K562 (cell line): ENCODE data around the gene DENND10. TPM values are rescaled to one million over a fixed set of nuclear protein-coding genes. Genes with fewer than 3 reads are reported as not detected.

Experiments
- ADNP ChIP-seq: fragments of 200-800 bp; sonication (Bioruptor generic); IDR thresholded peaks from 2 replicates; pipeline ENCODE4 v1.6.1; 2016; ENCODE audit warnings: missing genetic modification characterization, missing compliant biosample characterization
- ATF7 ChIP-seq: fragments of 450-650 bp; IDR thresholded peaks from 2 replicates; pipeline ENCODE4 v1.7.1; 2014; ENCODE audit warnings: mild to moderate bottlenecking, moderate library complexity
- FOXM1 ChIP-seq, 2 experiments: fragments of 450-650 bp in 1 of 2; sonication (generic) in 1 of 2; formaldehyde crosslinking in 1 of 2; IDR thresholded peaks; 2 replicates each; pipeline versions ENCODE4 v1.6.1 to v1.9.0; 2017 to 2022; ENCODE audit warnings: low read depth in 2 of 2, mild to moderate bottlenecking in 2 of 2, missing genetic modification reagents in 1 of 2, moderate library complexity in 1 of 2
- FOXP1 ChIP-seq: sonication (generic); formaldehyde crosslinking; IDR thresholded peaks from 2 replicates; pipeline ENCODE4 v1.8.0; 2022; ENCODE audit warnings: mild to moderate bottlenecking, missing genetic modification reagents
- POLR2A ChIP-seq: fragments of 450-650 bp; conservative IDR thresholded peaks from 2 replicates; pipeline ENCODE4 v1.6.1; 2016
- POLR3G ChIP-seq: IDR thresholded peaks from 2 replicates; pipeline ENCODE4 v1.6.1; 2011; ENCODE audit not compliant: insufficient read length, insufficient replicate concordance; ENCODE audit errors: extremely low read depth
- SMC3 ChIP-seq: conservative IDR thresholded peaks from 2 replicates; pipeline ENCODE4 v1.6.1; 2011; ENCODE audit warnings: low read depth, low read length, improper control_type of control experiment; ENCODE audit not compliant: insufficient read depth
- SREBF1 ChIP-seq: fragments of 150-350 bp; IDR thresholded peaks from 2 replicates; pipeline ENCODE4 v1.6.1; 2014; ENCODE audit warnings: antibody characterized with exemption, low read depth, low read length, borderline replicate concordance
- TAF1 ChIP-seq: IDR thresholded peaks from 2 replicates; pipeline ENCODE4 v1.6.1; 2011; ENCODE audit warnings: mild to moderate bottlenecking, low read length, moderate library complexity; ENCODE audit not compliant: insufficient read depth, control insufficient read depth, severe bottlenecking; ENCODE audit errors: extremely low read depth
- ZBTB8A ChIP-seq: fragments of 450-650 bp; IDR thresholded peaks from 2 replicates; pipeline ENCODE4 v1.6.1; 2018; ENCODE audit warnings: mild to moderate bottlenecking, moderate library complexity; ENCODE audit not compliant: partially characterized antibody
- ZNF707 ChIP-seq: fragments of 250-450 bp; sonication (Bioruptor Pico); conservative IDR thresholded peaks from 2 replicates; pipeline ENCODE4 v1.8.0; 2022; ENCODE audit warnings: inconsistent platforms, mild to moderate bottlenecking, moderate library complexity
- polyA plus RNA-seq, 8 experiments: library from polyadenylated mRNA; depleted of rRNA in 4 of 8; stranded (reverse) in 5 of 8; unstranded in 3 of 8; fragments of >200 nt; fragmentation: Nextera tagmentation in 2 of 8; fragmentation: Illumina TruSeq in 1 of 8; extraction: Ambion mirVana in 2 of 8; extraction: Trizol in 1 of 8; gene quantifications; 2 replicates each; pipeline versions ENCODE4 v1.2.1 to v1.2.3, GENCODE V29; 2011 to 2014; ENCODE audit warnings: inconsistent platforms in 1 of 8, missing spikeins in 1 of 8
- total RNA-seq, 7 experiments: library from RNA; depleted of rRNA in 6 of 7; stranded (reverse); fragments of >200 nt in 6 of 7; fragmentation: Illumina TruSeq in 2 of 7; extraction: Trizol in 2 of 7; gene quantifications; 2 replicates each; pipeline versions ENCODE4 v1.2.1 to v1.2.3, GENCODE V29; 2011 to 2021; ENCODE audit warnings: low replicate concordance in 1 of 7
- TF ChIP-seq, protein P1 (sequence below): fragments of 450-650 bp; IDR thresholded peaks from 2 replicates; pipeline ENCODE4 v1.6.1; 2016; ENCODE audit warnings: low read depth

DENND10 gene
- total and polyA plus RNA-seq, 9 of the 15 experiments (the other 6 are each of a cell fraction or from before 2014, with no cell fraction given), result 9.4 to 20.0 (median 12.5) TPM

DNA sequence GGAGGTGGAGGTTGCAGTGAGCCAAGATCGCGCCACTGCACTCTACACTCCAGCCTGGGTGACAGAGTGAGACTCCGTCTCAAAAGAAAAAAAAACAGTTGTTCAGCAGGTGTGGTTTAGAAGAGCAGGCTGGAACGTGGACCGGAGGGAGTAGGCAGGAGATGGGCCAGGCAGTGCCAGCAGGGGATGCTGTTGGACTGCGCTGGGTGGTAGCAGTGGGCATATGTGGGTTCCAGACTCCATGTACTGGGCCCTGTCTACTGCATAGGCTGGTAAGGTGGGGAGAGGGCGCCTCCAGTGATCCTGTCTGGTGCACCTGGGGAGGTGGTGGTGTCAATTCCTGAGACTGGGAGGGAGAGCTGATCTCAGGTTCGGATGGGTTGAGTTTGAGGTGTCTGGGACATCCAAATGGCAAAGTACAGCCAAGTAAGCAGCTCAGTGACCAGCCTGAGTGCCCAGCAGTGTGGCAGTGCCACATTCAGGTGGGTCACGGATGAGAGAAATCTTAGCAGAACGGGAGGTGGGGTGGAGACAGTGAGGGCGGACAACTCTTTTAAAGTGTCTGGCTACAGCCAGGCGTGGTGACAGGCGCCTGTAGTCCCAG lies 35.7 kb downstream of the DENND10 start (continued):
- TF ChIP-seq FOXP1 (CRISPR knock-in tag), result no peak
- TF ChIP-seq, protein P1, sequence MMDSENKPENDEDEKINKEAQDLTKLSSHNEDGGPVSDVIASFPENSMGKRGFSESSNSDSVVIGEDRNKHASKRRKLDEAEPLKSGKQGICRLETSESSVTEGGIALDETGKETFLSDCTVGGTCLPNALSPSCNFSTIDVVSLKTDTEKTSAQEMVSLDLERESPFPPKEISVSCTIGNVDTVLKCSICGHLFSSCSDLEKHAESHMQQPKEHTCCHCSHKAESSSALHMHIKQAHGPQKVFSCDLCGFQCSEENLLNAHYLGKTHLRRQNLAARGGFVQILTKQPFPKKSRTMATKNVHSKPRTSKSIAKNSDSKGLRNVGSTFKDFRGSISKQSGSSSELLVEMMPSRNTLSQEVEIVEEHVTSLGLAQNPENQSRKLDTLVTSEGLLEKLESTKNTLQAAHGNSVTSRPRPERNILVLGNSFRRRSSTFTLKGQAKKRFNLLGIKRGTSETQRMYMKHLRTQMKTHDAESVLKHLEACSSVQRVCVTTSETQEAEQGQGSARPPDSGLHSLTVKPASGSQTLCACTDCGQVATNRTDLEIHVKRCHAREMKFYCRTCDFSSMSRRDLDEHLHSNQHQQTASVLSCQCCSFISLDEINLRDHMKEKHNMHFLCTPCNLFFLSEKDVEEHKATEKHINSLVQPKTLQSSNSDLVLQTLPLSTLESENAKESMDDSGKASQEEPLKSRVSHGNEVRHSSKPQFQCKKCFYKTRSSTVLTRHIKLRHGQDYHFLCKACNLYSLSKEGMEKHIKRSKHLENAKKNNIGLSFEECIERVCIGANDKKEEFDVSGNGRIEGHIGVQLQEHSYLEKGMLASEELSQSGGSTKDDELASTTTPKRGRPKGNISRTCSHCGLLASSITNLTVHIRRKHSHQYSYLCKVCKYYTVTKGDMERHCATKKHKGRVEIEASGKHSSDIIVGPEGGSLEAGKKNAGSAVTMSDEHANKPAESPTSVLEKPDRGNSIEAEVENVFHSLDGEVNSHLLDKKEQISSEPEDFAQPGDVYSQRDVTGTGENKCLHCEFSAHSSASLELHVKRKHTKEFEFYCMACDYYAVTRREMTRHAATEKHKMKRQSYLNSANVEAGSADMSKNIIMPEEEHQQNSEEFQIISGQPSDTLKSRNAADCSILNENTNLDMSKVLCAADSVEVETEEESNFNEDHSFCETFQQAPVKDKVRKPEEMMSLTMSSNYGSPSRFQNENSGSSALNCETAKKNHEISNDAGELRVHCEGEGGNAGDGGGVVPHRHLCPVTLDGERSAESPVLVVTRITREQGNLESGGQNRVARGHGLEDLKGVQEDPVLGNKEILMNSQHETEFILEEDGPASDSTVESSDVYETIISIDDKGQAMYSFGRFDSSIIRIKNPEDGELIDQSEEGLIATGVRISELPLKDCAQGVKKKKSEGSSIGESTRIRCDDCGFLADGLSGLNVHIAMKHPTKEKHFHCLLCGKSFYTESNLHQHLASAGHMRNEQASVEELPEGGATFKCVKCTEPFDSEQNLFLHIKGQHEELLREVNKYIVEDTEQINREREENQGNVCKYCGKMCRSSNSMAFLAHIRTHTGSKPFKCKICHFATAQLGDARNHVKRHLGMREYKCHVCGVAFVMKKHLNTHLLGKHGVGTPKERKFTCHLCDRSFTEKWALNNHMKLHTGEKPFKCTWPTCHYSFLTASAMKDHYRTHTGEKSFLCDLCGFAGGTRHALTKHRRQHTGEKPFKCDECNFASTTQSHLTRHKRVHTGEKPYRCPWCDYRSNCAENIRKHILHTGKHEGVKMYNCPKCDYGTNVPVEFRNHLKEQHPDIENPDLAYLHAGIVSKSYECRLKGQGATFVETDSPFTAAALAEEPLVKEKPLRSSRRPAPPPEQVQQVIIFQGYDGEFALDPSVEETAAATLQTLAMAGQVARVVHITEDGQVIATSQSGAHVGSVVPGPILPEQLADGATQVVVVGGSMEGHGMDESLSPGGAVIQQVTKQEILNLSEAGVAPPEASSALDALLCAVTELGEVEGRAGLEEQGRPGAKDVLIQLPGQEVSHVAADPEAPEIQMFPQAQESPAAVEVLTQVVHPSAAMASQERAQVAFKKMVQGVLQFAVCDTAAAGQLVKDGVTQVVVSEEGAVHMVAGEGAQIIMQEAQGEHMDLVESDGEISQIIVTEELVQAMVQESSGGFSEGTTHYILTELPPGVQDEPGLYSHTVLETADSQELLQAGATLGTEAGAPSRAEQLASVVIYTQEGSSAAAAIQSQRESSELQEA, result no peak
- no peak for TF ChIP-seq TAF1
- TF ChIP-seq ATF7, result no peak
- TF ChIP-seq ZNF707 (CRISPR knock-in tag), result no peak
- TF ChIP-seq POLR3G, result no peak
- TF ChIP-seq SREBF1, result no peak
- TF ChIP-seq POLR2A, result peak; percentile 37; the same call in 1 of the 2 replicates
- no peak for TF ChIP-seq ADNP (tag)
- TF ChIP-seq FOXM1 (IDR thresholded peaks at IDR 0.05; ENCODE audit: low read depth), result no peak
- no peak for TF ChIP-seq FOXM1 (CRISPR knock-in tag; IDR thresholded peaks at IDR 0.05; ENCODE audit: low read depth)
- no peak for TF ChIP-seq ZBTB8A
- TF ChIP-seq SMC3, result peak; percentile 38; the same call in 1 of the 2 replicates
